Neural progenitor cell (in vitro differentiated cells): ENCODE results near the gene DIS3L2. TPM values are rescaled to one million over a fixed set of nuclear protein-coding genes. Genes with fewer than 3 reads are reported as not detected.

ENCODE experiments used
- DNase-seq: peaks from one replicate; pipeline ENCODE4 v3.0.0-alpha.2; 2016; ENCODE audit warnings: low spot score
- H2AFZ ChIP-seq: fragments of 200-600 bp; sonication (generic); replicated peaks from 2 replicates; pipeline ENCODE4 v1.6.1; 2016; ENCODE audit warnings: antibody characterized with exemption
- H3F3A ChIP-seq: fragments of 200-600 bp; sonication (generic); 2 replicates; pipeline ENCODE4 v1.6.1; 2016; ENCODE audit warnings: antibody characterized with exemption, low read depth
- H3K27ac ChIP-seq: fragments of 200-600 bp; sonication (generic); 2 replicates; pipeline ENCODE4 v1.5.1; 2016; ENCODE audit warnings: mild to moderate bottlenecking
- H3K27me3 ChIP-seq: fragments of 200-600 bp; sonication (generic); 2 replicates; pipeline ENCODE4 v1.6.1; 2016; ENCODE audit warnings: mild to moderate bottlenecking, moderate library complexity
- H3K36me3 ChIP-seq: fragments of 200-600 bp; sonication (generic); 2 replicates; pipeline ENCODE4 v1.5.1; 2016
- H3K4me1 ChIP-seq: fragments of 200-600 bp; sonication (generic); 2 replicates; pipeline ENCODE4 v1.6.1; 2016; ENCODE audit warnings: mixed run types
- H3K4me2 ChIP-seq: fragments of 200-600 bp; sonication (generic); 2 replicates; pipeline ENCODE4 v1.6.1; 2016
- H3K4me3 ChIP-seq: fragments of 200-600 bp; sonication (generic); 2 replicates; pipeline ENCODE4 v1.5.1; 2016
- H3K79me2 ChIP-seq: fragments of 200-600 bp; sonication (generic); 2 replicates; pipeline ENCODE4 v1.6.1; 2016; ENCODE audit warnings: low read depth
- H3K9ac ChIP-seq: fragments of 200-600 bp; sonication (generic); 2 replicates; pipeline ENCODE4 v1.6.1; 2016
- H3K9me3 ChIP-seq: fragments of 200-600 bp; sonication (generic); 2 replicates; pipeline ENCODE4 v1.5.1; 2016; ENCODE audit warnings: low read depth
- H4K20me1 ChIP-seq: fragments of 200-600 bp; sonication (generic); 2 replicates; pipeline ENCODE4 v1.6.1; 2016; ENCODE audit warnings: low read depth
- H3K27ac Mint-ChIP-seq: 3 replicates; pipeline ENCODE4 v1.8.0; 2021; ENCODE audit warnings: mixed read lengths
- H3K27me3 Mint-ChIP-seq: 2 replicates; pipeline ENCODE4 v1.8.0; 2022; ENCODE audit warnings: low read depth, mild to moderate bottlenecking, inconsistent platforms, moderate library complexity, mixed read lengths; ENCODE audit not compliant: insufficient read depth
- H3K36me3 Mint-ChIP-seq: 3 replicates; pipeline ENCODE4 v1.8.0; 2021; ENCODE audit warnings: mixed read lengths
- H3K4me1 Mint-ChIP-seq: 3 replicates; pipeline ENCODE4 v1.8.0; 2021; ENCODE audit warnings: mixed read lengths
- H3K4me3 Mint-ChIP-seq: 3 replicates; pipeline ENCODE4 v1.8.0; 2021; ENCODE audit warnings: mild to moderate bottlenecking, moderate library complexity, mixed read lengths
- H3K9me3 Mint-ChIP-seq: 3 replicates; pipeline ENCODE4 v1.8.0; 2020; ENCODE audit warnings: mixed read lengths
- EZH2 ChIP-seq: fragments of 200-600 bp; sonication (generic); IDR thresholded peaks from 2 replicates; pipeline ENCODE4 v1.6.1; 2017; ENCODE audit warnings: antibody characterized with exemption, mild to moderate bottlenecking, moderate library complexity
- EZH2phosphoT487 ChIP-seq: fragments of 200-600 bp; sonication (generic); IDR thresholded peaks from 2 replicates; pipeline ENCODE4 v1.6.1; 2017; ENCODE audit warnings: antibody characterized with exemption
- total RNA-seq: library from RNA; depleted of rRNA; stranded (reverse); fragments of >200 nt; gene quantifications from 2 replicates; pipeline ENCODE4 v1.2.3, GENCODE V29; 2015; ENCODE audit warnings: low replicate concordance
- TF ChIP-seq, protein P1 (sequence below): fragments of 200-600 bp; sonication (generic); IDR thresholded peaks from 2 replicates; pipeline ENCODE4 v1.5.1; 2017; ENCODE audit warnings: antibody characterized with exemption, mild to moderate bottlenecking

The DIS3L2 gene
- total RNA-seq, 1 donor from 2014 or later = 23.2 TPM

DNA sequence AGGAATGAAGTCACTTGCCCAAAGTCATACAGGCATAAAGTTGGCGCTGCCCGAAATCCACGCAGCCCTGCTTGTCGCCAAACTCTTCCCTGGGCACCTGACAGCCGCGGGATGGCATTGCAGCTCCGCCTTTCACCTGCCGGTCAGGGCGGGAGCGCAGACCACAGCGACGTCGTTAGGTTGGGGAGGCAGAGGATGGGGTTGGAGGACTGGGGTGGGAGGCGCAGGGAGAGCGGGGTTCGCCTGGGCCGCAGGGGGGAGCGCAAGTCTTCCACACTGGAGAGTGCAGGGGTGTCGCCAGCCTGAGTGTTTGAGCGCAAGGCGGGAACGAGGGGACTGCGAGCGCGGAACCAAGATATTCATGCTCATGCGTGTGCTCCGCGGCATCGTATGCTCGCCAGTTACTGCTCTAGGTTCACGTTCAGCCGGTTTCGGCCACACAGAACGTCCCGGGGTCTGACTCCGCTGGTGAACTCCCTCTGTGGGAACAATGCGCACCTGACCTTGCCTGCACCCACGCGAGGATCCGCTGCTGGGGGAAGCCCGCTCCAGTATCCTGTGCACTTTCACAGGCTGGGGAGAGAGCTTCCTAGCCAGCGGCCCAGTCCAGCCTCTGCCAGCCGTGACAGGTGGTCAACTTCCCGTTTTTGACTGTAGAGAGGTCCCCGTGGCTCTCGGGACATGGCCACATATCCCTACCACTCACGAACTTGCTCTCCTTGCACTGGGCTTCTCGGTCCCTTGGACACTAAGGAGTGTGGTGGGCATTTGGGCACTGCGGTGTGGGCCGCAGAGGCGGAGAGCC lies 34.5 kb upstream of the DIS3L2 start:
- no peaks in the 10 kb centered on the region for H3K9me3 ChIP-seq
- peaks cover 7% of the 10 kb centered on the region for H3K4me1 ChIP-seq
- peaks cover 11% of the 10 kb centered on the region for H4K20me1 ChIP-seq
- DNase-seq = peak; percentile 56
- Mint-ChIP-seq H3K27me3 (peaks cover 36% of the 10 kb centered on the region), H3K4me1 (peaks cover 14% of the 10 kb centered on the region), H3K9me3 (no peaks in the 10 kb centered on the region), H3K4me3 (peak overlapping the region; percentile 79), H3K36me3 (no peaks in the 10 kb centered on the region), H3K27ac (no peak overlapping the region)
- peaks cover 85% of the 10 kb centered on the region for H3K27me3 ChIP-seq
- peak overlapping the region; percentile 98 for H3K4me2 ChIP-seq
- H3K27ac ChIP-seq = no peak overlapping the region
- no peak overlapping the region for H3K9ac ChIP-seq
- H3K4me3 ChIP-seq = peak overlapping the region; percentile 45
- no peaks in the 10 kb centered on the region for H3K79me2 ChIP-seq
- H3F3A ChIP-seq = peaks cover 5% of the 10 kb centered on the region
- no peaks in the 10 kb centered on the region for H3K36me3 ChIP-seq
- H2AFZ ChIP-seq = peak overlapping the region; percentile 2
- TF ChIP-seq EZH2phosphoT487 = no peak
- TF ChIP-seq, protein P1, sequence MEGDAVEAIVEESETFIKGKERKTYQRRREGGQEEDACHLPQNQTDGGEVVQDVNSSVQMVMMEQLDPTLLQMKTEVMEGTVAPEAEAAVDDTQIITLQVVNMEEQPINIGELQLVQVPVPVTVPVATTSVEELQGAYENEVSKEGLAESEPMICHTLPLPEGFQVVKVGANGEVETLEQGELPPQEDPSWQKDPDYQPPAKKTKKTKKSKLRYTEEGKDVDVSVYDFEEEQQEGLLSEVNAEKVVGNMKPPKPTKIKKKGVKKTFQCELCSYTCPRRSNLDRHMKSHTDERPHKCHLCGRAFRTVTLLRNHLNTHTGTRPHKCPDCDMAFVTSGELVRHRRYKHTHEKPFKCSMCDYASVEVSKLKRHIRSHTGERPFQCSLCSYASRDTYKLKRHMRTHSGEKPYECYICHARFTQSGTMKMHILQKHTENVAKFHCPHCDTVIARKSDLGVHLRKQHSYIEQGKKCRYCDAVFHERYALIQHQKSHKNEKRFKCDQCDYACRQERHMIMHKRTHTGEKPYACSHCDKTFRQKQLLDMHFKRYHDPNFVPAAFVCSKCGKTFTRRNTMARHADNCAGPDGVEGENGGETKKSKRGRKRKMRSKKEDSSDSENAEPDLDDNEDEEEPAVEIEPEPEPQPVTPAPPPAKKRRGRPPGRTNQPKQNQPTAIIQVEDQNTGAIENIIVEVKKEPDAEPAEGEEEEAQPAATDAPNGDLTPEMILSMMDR = peak; percentile 7
- peak; percentile 54 for TF ChIP-seq EZH2

DNA sequence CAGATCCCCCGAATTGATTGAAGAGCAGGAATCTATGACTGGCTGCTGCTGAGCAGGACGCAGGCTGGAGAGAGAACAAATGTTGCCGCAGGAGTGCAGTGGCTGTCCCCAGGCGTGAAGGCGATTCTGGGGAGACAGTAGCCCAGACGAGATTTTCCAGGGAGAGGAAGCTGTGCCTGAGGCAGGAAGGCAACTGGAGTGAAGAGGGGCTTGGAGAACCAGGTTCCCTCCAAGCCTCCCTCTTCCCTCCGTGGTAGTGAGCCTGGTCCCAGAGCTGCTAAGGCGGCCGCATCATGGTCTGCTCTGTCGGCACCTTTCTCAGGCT lies 34.0 kb upstream of the DIS3L2 start:
- peaks cover 35% of the 10 kb centered on the region for H3K27me3 Mint-ChIP-seq

DNA sequence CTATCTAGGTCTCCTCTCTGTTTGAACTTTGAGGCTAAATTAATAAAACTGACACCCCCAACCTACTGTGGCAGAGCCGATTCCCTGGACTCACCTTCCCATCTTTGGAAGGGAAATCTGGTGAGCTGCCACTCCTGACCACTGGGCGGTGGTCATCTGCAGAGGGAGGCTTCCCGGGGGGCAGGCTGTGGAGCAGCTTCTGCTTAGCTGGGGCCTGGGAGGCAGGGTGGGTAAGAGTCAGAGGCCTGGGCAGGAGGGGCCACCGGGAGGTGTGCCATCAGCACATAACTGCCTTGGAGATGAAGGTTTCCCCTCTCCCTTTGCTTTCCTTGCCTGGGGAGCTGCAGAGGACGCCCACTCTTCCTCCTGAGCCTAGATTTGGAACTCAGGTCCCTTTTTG lies 33.0 kb upstream of the DIS3L2 start:
- peak; percentile 51 for DNase-seq
- Histone ChIP-seq H2AFZ (no peak overlapping the region), H3K36me3 (no peaks in the 10 kb centered on the region), H3F3A (peaks cover 5% of the 10 kb centered on the region), H3K27me3 (peaks cover 76% of the 10 kb centered on the region), H3K4me1 (peaks cover 7% of the 10 kb centered on the region), H3K27ac (no peak overlapping the region), H3K4me2 (no peak overlapping the region), H3K4me3 (no peak overlapping the region), H3K9ac (no peak overlapping the region), H3K9me3 (no peaks in the 10 kb centered on the region), H4K20me1 (peaks cover 11% of the 10 kb centered on the region), H3K79me2 (no peaks in the 10 kb centered on the region)
- TF ChIP-seq, protein P1 = peak; percentile 37
- TF ChIP-seq EZH2phosphoT487 = no peak
- H3K4me1 Mint-ChIP-seq = peaks cover 10% of the 10 kb centered on the region
- no peaks in the 10 kb centered on the region for H3K9me3 Mint-ChIP-seq
- H3K4me3 Mint-ChIP-seq = peak overlapping the region; percentile 72
- H3K27ac Mint-ChIP-seq = no peak overlapping the region
- no peaks in the 10 kb centered on the region for H3K36me3 Mint-ChIP-seq
- H3K27me3 Mint-ChIP-seq = peaks cover 35% of the 10 kb centered on the region

More for the DNA sequence above, 34.0 kb upstream of the DIS3L2 start:
- TF ChIP-seq, protein P1 = no peak
- TF ChIP-seq EZH2 (no peak), EZH2phosphoT487 (no peak)
- H3K36me3 ChIP-seq = no peaks in the 10 kb centered on the region
- H3K27ac ChIP-seq = no peak overlapping the region
- H3K4me1 ChIP-seq = peaks cover 7% of the 10 kb centered on the region
- H3K79me2 ChIP-seq = no peaks in the 10 kb centered on the region
- no peaks in the 10 kb centered on the region for H3K9me3 ChIP-seq
- no peak overlapping the region for H3K4me2 ChIP-seq
- Mint-ChIP-seq H3K36me3 (no peaks in the 10 kb centered on the region), H3K4me1 (peaks cover 12% of the 10 kb centered on the region), H3K27ac (no peak overlapping the region), H3K4me3 (peak overlapping the region; percentile 79), H3K9me3 (no peaks in the 10 kb centered on the region)
- H3F3A ChIP-seq = peaks cover 5% of the 10 kb centered on the region
- H3K27me3 ChIP-seq = peaks cover 85% of the 10 kb centered on the region
- no peak overlapping the region for H2AFZ ChIP-seq
- H3K9ac ChIP-seq = no peak overlapping the region
- H4K20me1 ChIP-seq = peaks cover 11% of the 10 kb centered on the region
- H3K4me3 ChIP-seq = no peak overlapping the region
- DNase-seq = no peak
